Right lobe of liver (tissue), 6 donors: ENCODE data around the gene FAM83C. TPM values are rescaled to one million over a fixed set of nuclear protein-coding genes. Genes with fewer than 3 reads are reported as not detected.
A peak's percentile ranks its signal among the peaks of the same experiment; 100 is the strongest.

ENCODE experiments used
- ATAC-seq, 4 donors: fragments of 200-7000 bp; cut with Tn5 transposase; one replicate each; pipeline ENCODE4 v1.9.1; 2020; ENCODE audit warnings: mild to moderate bottlenecking in 4 of 4, moderate library complexity in 4 of 4
- DNase-seq, 3 donors: peaks; one replicate each; pipeline ENCODE4 v3.0.0-alpha.2; 2020
- H3K27ac ChIP-seq, 3 donors: fragments of 200-600 bp; one replicate each; pipeline ENCODE4 v1.8.0; 2022
- H3K27me3 ChIP-seq, 2 donors: fragments of 200-600 bp; one replicate each; pipeline ENCODE4 v1.8.0; 2022
- H3K36me3 ChIP-seq, 4 donors: fragments of 200-600 bp; sonication (generic) in 1 of 4; one replicate each; pipeline versions ENCODE4 v1.5.1 to v1.8.0; 2017 to 2022; ENCODE audit warnings: control low read depth in 1 of 4
- H3K4me1 ChIP-seq, 4 donors: fragments of 200-600 bp; sonication (generic) in 1 of 4; one replicate each; pipeline versions ENCODE4 v1.5.1 to v1.8.0; 2017 to 2022; ENCODE audit warnings: control low read depth in 1 of 4
- H3K4me3 ChIP-seq, 3 donors: fragments of 200-600 bp; one replicate each; pipeline ENCODE4 v1.8.0; 2022
- H3K9me3 ChIP-seq, 4 donors: fragments of 200-600 bp; sonication (generic) in 1 of 4; one replicate each; pipeline versions ENCODE4 v1.5.1 to v1.8.0; 2017 to 2022; ENCODE audit warnings: control low read depth in 1 of 4
- CTCF ChIP-seq, 4 donors: fragments of 200-600 bp in 3 of 4; fragments of 450-650 bp in 1 of 4; IDR thresholded peaks; one replicate each; pipeline versions ENCODE4 v1.5.1 to v1.8.0; 2016 to 2022; ENCODE audit warnings: antibody characterized with exemption in 4 of 4, mild to moderate bottlenecking in 2 of 4
- POLR2A ChIP-seq: fragments of 450-650 bp; IDR thresholded peaks from one replicate; pipeline ENCODE4 v1.6.1; 2017; ENCODE audit warnings: antibody characterized with exemption, mild to moderate bottlenecking
- WGBS: methylation state at CpG from one replicate; pipeline ENCODE4 v1.1.6; 2018; ENCODE audit warnings: low coverage, low lambda C conversion rate; ENCODE audit not compliant: insufficient coverage; ENCODE audit errors: missing lambda C conversion rate; 5-methylcytosine and 5-hydroxymethylcytosine counted together
- intact Hi-C, 2 donors: fragments of 100-400 bp; cut with DNase I; formaldehyde crosslinking; loops; one replicate each; pipeline versions ENCODE4 v1.11.2 to v1.14.1; 2022
- total RNA-seq, 6 experiments: library from RNA; depleted of rRNA in 2 of 6; stranded (reverse); fragments of >200 nt in 2 of 6; fragmentation: NEBNext Ultra II Directional in 3 of 6; extraction: Animal tissue kit (Norgen Biotek cat#: 25700) in 3 of 6; gene quantifications; one replicate each; pipeline versions ENCODE4 v1.1.0 to v1.2.4, GENCODE V29; 2016 to 2023
- donor health status: DM: no; HTN: yes; CAD: no.
- donor health status: DM: no; HTN: no; CAD: no.
- donor health status: DM: no; HTN: no; CAD: no.
- donor health status: DM: no; HTN: yes; CAD: no.
- donor health status: DM: no; HTN: yes; CAD: no.

FAM83C gene
- total RNA-seq, 6 experiments from 2014 or later = not detected

GRCh38 chr20:35314816-35315631 is 22.8 kb upstream of the FAM83C start:
- Histone ChIP-seq H3K27ac (no peak overlapping the region), H3K9me3 (no peaks in the 10 kb centered on the region), H3K4me1 (peaks cover 0 to 18% (median 0%) of the 10 kb centered on the region in 4 donors), H3K4me3 (no peak overlapping the region), H3K27me3 (no peaks in the 10 kb centered on the region), H3K36me3 (no peaks in the 10 kb centered on the region)
- no peak for ATAC-seq
- WGBS = 86% methylated on average over 3 of the region's 3 CpGs
- no peak for DNase-seq
- intact Hi-C loops = no loop called here
- TF ChIP-seq POLR2A (no peak), CTCF (IDR thresholded peaks at IDR 0.05) (no peak)

GRCh38 chr20:35312318-35312717 is 20.1 kb upstream of the FAM83C start:
- ATAC-seq = peak in 2 of 4 donors; percentile 19 to 68
- H3K27ac ChIP-seq = no peak overlapping the region
- no peak overlapping the region for H3K4me3 ChIP-seq
- intact Hi-C loops = no loop called here
- 63% methylated on average over 1 of the region's 1 CpG for WGBS
- no peak for DNase-seq
- H3K36me3 ChIP-seq = no peaks in the 10 kb centered on the region
- no peaks in the 10 kb centered on the region for H3K9me3 ChIP-seq
- TF ChIP-seq POLR2A (peak; percentile 29), CTCF (IDR thresholded peaks at IDR 0.05) (no peak)
- peaks cover 0 to 19% (median 6%) of the 10 kb centered on the region in 4 donors for H3K4me1 ChIP-seq
- no peaks in the 10 kb centered on the region for H3K27me3 ChIP-seq

- intact Hi-C loops = no loop called here
- TF ChIP-seq POLR2A = no peak
- TF ChIP-seq CTCF (IDR thresholded peaks at IDR 0.05) = no peak
- H3K9me3 ChIP-seq = no peaks in the 10 kb centered on the region
- H3K4me1 ChIP-seq = peaks cover 0 to 24% (median 8%) of the 10 kb centered on the region in 4 donors
- H3K27me3 ChIP-seq = no peaks in the 10 kb centered on the region
- no peak overlapping the region for H3K4me3 ChIP-seq
- H3K36me3 ChIP-seq = no peaks in the 10 kb centered on the region
- WGBS = 86% methylated on average over 4 of the region's 5 CpGs
- ATAC-seq = no peak
- no peak for DNase-seq
- no peak overlapping the region for H3K27ac ChIP-seq
Measured at GRCh38 chr20:35311822-35312221, 19.6 kb upstream of the FAM83C start.

- intact Hi-C loops = no loop called here
- ATAC-seq (no peak), DNase-seq (no peak)
- Histone ChIP-seq H3K36me3 (no peaks in the 10 kb centered on the region), H3K9me3 (no peaks in the 10 kb centered on the region), H3K27ac (no peak overlapping the region), H3K4me1 (peaks cover 0 to 26% (median 8%) of the 10 kb centered on the region in 4 donors), H3K4me3 (no peak overlapping the region), H3K27me3 (no peaks in the 10 kb centered on the region)
- TF ChIP-seq CTCF (IDR thresholded peaks at IDR 0.05) (no peak), POLR2A (no peak)
- WGBS = 94% methylated on average over 2 of the region's 2 CpGs
Measured at GRCh38 chr20:35311409-35311808, 19.2 kb upstream of the FAM83C start.
